Measurements from ENCODE around the gene NPEPPS. TPM values are rescaled to one million over a fixed set of nuclear protein-coding genes. Genes with fewer than 3 reads are reported as not detected.
A peak's percentile ranks its signal among the peaks of the same experiment; 100 is the strongest.

NPEPPS gene
- total RNA-seq, 1 donor from 2014 or later: 143 TPM

- Histone ChIP-seq H4K20me1 (ENCODE audit: insufficient read depth, low read length) (peaks cover 41% of the 10 kb centered on the region), H3K79me2 (ENCODE audit: insufficient read depth, low read length) (peaks cover 46% of the 10 kb centered on the region), H3K4me1 (ENCODE audit: insufficient read depth, low read length) (peaks cover 32% of the 10 kb centered on the region), H3K9me3 (ENCODE audit: insufficient read depth, low read depth, low read length) (no peaks in the 10 kb centered on the region), H3K27me3 (ENCODE audit: insufficient read depth, low read length) (no peaks in the 10 kb centered on the region), H3K4me2 (ENCODE audit: low read length) (peak overlapping the region; percentile 75), H3K36me3 (ENCODE audit: insufficient read depth, low read length) (peaks cover 31% of the 10 kb centered on the region), H3K4me3 (ENCODE audit: insufficient read depth, low read depth, low read length) (peak overlapping the region; percentile 66), H3K9ac (ENCODE audit: low read length) (peak overlapping the region; percentile 77), H3K27ac (ENCODE audit: low read depth, low read length) (peak overlapping the region; percentile 48), H2AFZ (ENCODE audit: low read depth, low read length) (no peak overlapping the region)
- DNase-seq (ENCODE audit: low read depth) (no peak), FAIRE-seq (no peak)
- Mint-ChIP-seq H3K4me1 (ENCODE audit: low read depth, unreplicated experiment) (peaks cover 28% of the 10 kb centered on the region), H3K27me3 (ENCODE audit: low read depth, unreplicated experiment) (no peaks in the 10 kb centered on the region), H3K27ac (ENCODE audit: unreplicated experiment) (no peak overlapping the region), H3K36me3 (ENCODE audit: low read depth, unreplicated experiment) (peaks cover 7% of the 10 kb centered on the region), H3K9me3 (ENCODE audit: unreplicated experiment) (no peaks in the 10 kb centered on the region), H3K4me3 (ENCODE audit: unreplicated experiment) (peak overlapping the region; percentile 91)
- no peak for TF ChIP-seq CTCF (IDR thresholded peaks at IDR 0.05; ENCODE audit: insufficient read depth, low read depth, low read length)
- TF ChIP-seq EZH2 (IDR thresholded peaks at IDR 0.05; ENCODE audit: insufficient read depth, low read length): no peak
These were observed 119.1 kb downstream of the NPEPPS start for GRCh38 chr17:47649972-47650524.

- peak overlapping the region; percentile 98 for H3K4me3 Mint-ChIP-seq (ENCODE audit: unreplicated experiment)
- Histone ChIP-seq H3K4me3 (ENCODE audit: insufficient read depth, low read depth, low read length) (peak overlapping the region; percentile 82), H3K36me3 (ENCODE audit: insufficient read depth, low read length) (peaks cover 38% of the 10 kb centered on the region), H3K27me3 (ENCODE audit: insufficient read depth, low read length) (no peaks in the 10 kb centered on the region), H3K9me3 (ENCODE audit: insufficient read depth, low read depth, low read length) (no peaks in the 10 kb centered on the region), H3K79me2 (ENCODE audit: insufficient read depth, low read length) (peaks cover 53% of the 10 kb centered on the region), H4K20me1 (ENCODE audit: insufficient read depth, low read length) (peaks cover 49% of the 10 kb centered on the region), H3K27ac (ENCODE audit: low read depth, low read length) (peak overlapping the region; percentile 68), H3K4me1 (ENCODE audit: insufficient read depth, low read length) (peaks cover 33% of the 10 kb centered on the region), H2AFZ (ENCODE audit: low read depth, low read length) (no peak overlapping the region), H3K4me2 (ENCODE audit: low read length) (peak overlapping the region; percentile 94), H3K9ac (ENCODE audit: low read length) (peak overlapping the region; percentile 88)
- DNase-seq (ENCODE audit: low read depth): peak; percentile 90
- peaks cover 7% of the 10 kb centered on the region for H3K36me3 Mint-ChIP-seq (ENCODE audit: low read depth, unreplicated experiment)
- no peaks in the 10 kb centered on the region for H3K27me3 Mint-ChIP-seq (ENCODE audit: low read depth, unreplicated experiment)
- FAIRE-seq: no peak
- peaks cover 36% of the 10 kb centered on the region for H3K4me1 Mint-ChIP-seq (ENCODE audit: low read depth, unreplicated experiment)
- H3K27ac Mint-ChIP-seq (ENCODE audit: unreplicated experiment): peak overlapping the region; percentile 87
- H3K9me3 Mint-ChIP-seq (ENCODE audit: unreplicated experiment): no peaks in the 10 kb centered on the region
- no peak for TF ChIP-seq EZH2 (IDR thresholded peaks at IDR 0.05; ENCODE audit: insufficient read depth, low read length)
These were observed 119.9 kb downstream of the NPEPPS start for GRCh38 chr17:47650525-47651522.

GRCh38 chr17:47651704-47652103, 120.8 kb downstream of the NPEPPS start:
- Mint-ChIP-seq H3K27ac (ENCODE audit: unreplicated experiment) (peak overlapping the region; percentile 28), H3K9me3 (ENCODE audit: unreplicated experiment) (no peaks in the 10 kb centered on the region), H3K4me3 (ENCODE audit: unreplicated experiment) (peak overlapping the region; percentile 98), H3K27me3 (ENCODE audit: low read depth, unreplicated experiment) (no peaks in the 10 kb centered on the region), H3K36me3 (ENCODE audit: low read depth, unreplicated experiment) (peaks cover 13% of the 10 kb centered on the region), H3K4me1 (ENCODE audit: low read depth, unreplicated experiment) (peaks cover 39% of the 10 kb centered on the region)
- peaks cover 33% of the 10 kb centered on the region for H3K4me1 ChIP-seq (ENCODE audit: insufficient read depth, low read length)
- peaks cover 58% of the 10 kb centered on the region for H4K20me1 ChIP-seq (ENCODE audit: insufficient read depth, low read length)
- H3K4me2 ChIP-seq (ENCODE audit: low read length): peak overlapping the region; percentile 94
- no peak overlapping the region for H3K27ac ChIP-seq (ENCODE audit: low read depth, low read length)
- H3K9me3 ChIP-seq (ENCODE audit: insufficient read depth, low read depth, low read length): no peaks in the 10 kb centered on the region
- no peak overlapping the region for H3K9ac ChIP-seq (ENCODE audit: low read length)
- H3K27me3 ChIP-seq (ENCODE audit: insufficient read depth, low read length): no peaks in the 10 kb centered on the region
- H3K79me2 ChIP-seq (ENCODE audit: insufficient read depth, low read length): peaks cover 62% of the 10 kb centered on the region
- TF ChIP-seq CTCF (IDR thresholded peaks at IDR 0.05; ENCODE audit: insufficient read depth, low read depth, low read length) (no peak), EZH2 (IDR thresholded peaks at IDR 0.05; ENCODE audit: insufficient read depth, low read length) (no peak)
- peak overlapping the region; percentile 82 for H3K4me3 ChIP-seq (ENCODE audit: insufficient read depth, low read depth, low read length)
- DNase-seq (ENCODE audit: low read depth): no peak
- no peak for FAIRE-seq
- H2AFZ ChIP-seq (ENCODE audit: low read depth, low read length): no peak overlapping the region
- H3K36me3 ChIP-seq (ENCODE audit: insufficient read depth, low read length): peaks cover 45% of the 10 kb centered on the region
